ENCODE data around the gene UROC1. TPM values are rescaled to one million over a fixed set of nuclear protein-coding genes. Genes with fewer than 3 reads are reported as not detected.

UROC1 gene
- total RNA-seq, 2 experiments from 2014 or later = not detected

DNA sequence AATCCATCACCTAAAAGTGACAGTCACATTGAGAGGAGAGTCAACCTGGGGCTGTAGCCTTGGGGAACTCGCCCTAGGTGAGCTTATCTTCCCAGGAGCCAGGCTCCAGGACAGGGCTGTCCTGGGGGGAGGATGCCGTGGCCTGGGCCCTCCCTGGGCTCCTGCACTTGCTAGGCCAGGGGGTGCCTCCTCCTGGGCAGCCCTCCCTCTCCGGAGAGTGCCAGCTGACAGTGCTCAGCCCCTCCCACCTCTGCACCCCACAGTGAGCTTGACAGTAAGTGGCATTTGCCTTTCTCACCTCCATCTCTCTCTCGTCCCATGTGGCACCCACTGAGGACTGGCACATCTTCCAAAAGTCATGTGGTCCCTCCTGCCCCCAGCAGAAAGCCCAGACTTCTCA is 19.1 kb downstream of the UROC1 start:
- POLR2A ChIA-PET = no interaction called here
- Histone ChIP-seq H3K4me3 (ENCODE audit: low read length) (no peak overlapping the region), H3K27ac (ENCODE audit: low read depth in 1 of 2, low read length in 2 of 2) (no peak overlapping the region), H3K4me1 (ENCODE audit: insufficient read depth, low read length) (no peaks in the 10 kb centered on the region), H3K9me3 (ENCODE audit: control insufficient read depth in 1 of 2, insufficient read depth in 1 of 2, low read length in 2 of 2) (no peaks in the 10 kb centered on the region), H3K36me3 (ENCODE audit: insufficient read depth, low read length) (no peaks in the 10 kb centered on the region), H3K27me3 (ENCODE audit: control insufficient read depth in 1 of 2, insufficient read depth in 2 of 2, low read length in 2 of 2) (no peaks in the 10 kb centered on the region)
- Mint-ChIP-seq H3K27me3 (no peaks in the 10 kb centered on the region), H3K36me3 (ENCODE audit: low read depth) (no peaks in the 10 kb centered on the region), H3K9me3 (no peaks in the 10 kb centered on the region), H3K4me1 (ENCODE audit: low read depth) (peaks cover 8% of the 10 kb centered on the region), H3K4me3 (no peak overlapping the region), H3K27ac (no peak overlapping the region)
- ATAC-seq (ENCODE audit: poor library complexity) (no peak), DNase-seq (no peak)
- CTCF ChIA-PET = no interaction called here
- intact Hi-C loops (cut with DNase I, micrococcal nuclease) = no loop called here
- TF ChIP-seq, protein P1, sequence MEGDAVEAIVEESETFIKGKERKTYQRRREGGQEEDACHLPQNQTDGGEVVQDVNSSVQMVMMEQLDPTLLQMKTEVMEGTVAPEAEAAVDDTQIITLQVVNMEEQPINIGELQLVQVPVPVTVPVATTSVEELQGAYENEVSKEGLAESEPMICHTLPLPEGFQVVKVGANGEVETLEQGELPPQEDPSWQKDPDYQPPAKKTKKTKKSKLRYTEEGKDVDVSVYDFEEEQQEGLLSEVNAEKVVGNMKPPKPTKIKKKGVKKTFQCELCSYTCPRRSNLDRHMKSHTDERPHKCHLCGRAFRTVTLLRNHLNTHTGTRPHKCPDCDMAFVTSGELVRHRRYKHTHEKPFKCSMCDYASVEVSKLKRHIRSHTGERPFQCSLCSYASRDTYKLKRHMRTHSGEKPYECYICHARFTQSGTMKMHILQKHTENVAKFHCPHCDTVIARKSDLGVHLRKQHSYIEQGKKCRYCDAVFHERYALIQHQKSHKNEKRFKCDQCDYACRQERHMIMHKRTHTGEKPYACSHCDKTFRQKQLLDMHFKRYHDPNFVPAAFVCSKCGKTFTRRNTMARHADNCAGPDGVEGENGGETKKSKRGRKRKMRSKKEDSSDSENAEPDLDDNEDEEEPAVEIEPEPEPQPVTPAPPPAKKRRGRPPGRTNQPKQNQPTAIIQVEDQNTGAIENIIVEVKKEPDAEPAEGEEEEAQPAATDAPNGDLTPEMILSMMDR (IDR thresholded peaks at IDR 0.05) = no peak

GRCh38 chr3:126497956-126498355 is 19.6 kb downstream of the UROC1 start:
- CTCF ChIA-PET = no interaction called here
- TF ChIP-seq, protein P1 (IDR thresholded peaks at IDR 0.05) = no peak
- no peaks in the 10 kb centered on the region for H3K9me3 Mint-ChIP-seq
- H3K4me1 Mint-ChIP-seq (ENCODE audit: low read depth) = peaks cover 11% of the 10 kb centered on the region
- H3K36me3 Mint-ChIP-seq (ENCODE audit: low read depth) = no peaks in the 10 kb centered on the region
- intact Hi-C loops (cut with DNase I, micrococcal nuclease) = no loop called here
- Histone ChIP-seq H3K9me3 (ENCODE audit: control insufficient read depth in 1 of 2, insufficient read depth in 1 of 2, low read length in 2 of 2) (no peaks in the 10 kb centered on the region), H3K27ac (ENCODE audit: low read depth in 1 of 2, low read length in 2 of 2) (no peak overlapping the region), H3K27me3 (ENCODE audit: control insufficient read depth in 1 of 2, insufficient read depth in 2 of 2, low read length in 2 of 2) (no peaks in the 10 kb centered on the region), H3K4me3 (ENCODE audit: low read length) (no peak overlapping the region), H3K36me3 (ENCODE audit: insufficient read depth, low read length) (no peaks in the 10 kb centered on the region), H3K4me1 (ENCODE audit: insufficient read depth, low read length) (no peaks in the 10 kb centered on the region)
- no peak for ATAC-seq (ENCODE audit: poor library complexity)
- POLR2A ChIA-PET = no interaction called here
- H3K27me3 Mint-ChIP-seq = no peaks in the 10 kb centered on the region
- no peak overlapping the region for H3K27ac Mint-ChIP-seq
- DNase-seq = no peak
- no peak overlapping the region for H3K4me3 Mint-ChIP-seq

GRCh38 chr3:126496894-126497850 is 20.4 kb downstream of the UROC1 start:
- no peaks in the 10 kb centered on the region for H3K27me3 Mint-ChIP-seq
- peaks cover 11% of the 10 kb centered on the region for H3K4me1 Mint-ChIP-seq (ENCODE audit: low read depth)
- ChIA-PET CTCF (no interaction called here), POLR2A (no interaction called here)
- ATAC-seq (ENCODE audit: poor library complexity) (no peak), DNase-seq (no peak)
- Histone ChIP-seq H3K36me3 (ENCODE audit: insufficient read depth, low read length) (no peaks in the 10 kb centered on the region), H3K9me3 (ENCODE audit: control insufficient read depth in 1 of 2, insufficient read depth in 1 of 2, low read length in 2 of 2) (no peaks in the 10 kb centered on the region), H3K4me3 (ENCODE audit: low read length) (no peak overlapping the region), H3K4me1 (ENCODE audit: insufficient read depth, low read length) (no peaks in the 10 kb centered on the region), H3K27ac (ENCODE audit: low read depth in 1 of 2, low read length in 2 of 2) (no peak overlapping the region), H3K27me3 (ENCODE audit: control insufficient read depth in 1 of 2, insufficient read depth in 2 of 2, low read length in 2 of 2) (no peaks in the 10 kb centered on the region)
- TF ChIP-seq, protein P1 (IDR thresholded peaks at IDR 0.05) = no peak
- no peak overlapping the region for H3K27ac Mint-ChIP-seq
- H3K36me3 Mint-ChIP-seq (ENCODE audit: low read depth) = no peaks in the 10 kb centered on the region
- H3K4me3 Mint-ChIP-seq = no peak overlapping the region
- intact Hi-C loops (cut with DNase I, micrococcal nuclease) = no loop called here
- H3K9me3 Mint-ChIP-seq = no peaks in the 10 kb centered on the region

All from CD4-positive, alpha-beta T cell (primary cell).